ENCODE measurements around the gene CAMSAP2. TPM values are rescaled to one million over a fixed set of nuclear protein-coding genes. Genes with fewer than 3 reads are reported as not detected.

The CAMSAP2 gene
- total RNA-seq, 1 donor from 2014 or later, result 47.9 TPM

DNA sequence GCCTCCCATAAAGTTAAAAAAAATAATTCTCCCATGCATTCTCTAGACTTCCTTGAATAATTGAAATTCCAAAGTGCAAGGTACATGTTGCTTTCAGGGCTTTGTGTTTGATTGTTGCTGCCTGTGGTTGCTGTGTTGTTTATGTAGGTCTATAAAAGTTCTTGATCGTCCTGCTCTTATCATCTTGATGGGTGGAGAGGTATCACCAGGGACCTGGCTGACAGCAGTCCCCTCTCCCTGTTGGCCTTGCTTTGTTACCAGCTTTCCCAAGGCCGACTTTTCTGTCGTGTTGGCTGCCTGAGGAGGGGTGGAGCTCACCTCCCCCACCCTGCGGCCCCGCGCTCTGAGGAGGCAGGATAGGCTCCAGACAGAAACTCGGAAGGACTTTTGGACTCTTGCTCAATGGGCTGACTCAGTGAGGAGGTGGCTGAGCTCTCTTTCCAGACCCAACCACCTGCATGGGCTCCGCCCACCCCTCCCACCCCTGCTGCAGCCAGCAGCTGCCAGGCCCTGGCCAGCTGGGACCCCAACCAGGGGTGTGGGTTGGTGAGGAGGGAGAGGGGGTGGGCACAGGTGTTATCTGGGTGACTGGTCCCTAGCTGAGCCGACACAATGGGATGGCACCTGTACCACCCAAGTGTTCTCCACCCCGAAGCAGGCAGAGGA is 158.0 kb downstream of the CAMSAP2 start:
- H3K4me3 Mint-ChIP-seq, result peak overlapping the region; percentile 53
- H3K27ac Mint-ChIP-seq, result peak overlapping the region; percentile 99
- no peaks in the 10 kb centered on the region for H3K9me3 Mint-ChIP-seq
- peaks cover 9% of the 10 kb centered on the region for H3K36me3 Mint-ChIP-seq
- TF ChIP-seq, protein P1, sequence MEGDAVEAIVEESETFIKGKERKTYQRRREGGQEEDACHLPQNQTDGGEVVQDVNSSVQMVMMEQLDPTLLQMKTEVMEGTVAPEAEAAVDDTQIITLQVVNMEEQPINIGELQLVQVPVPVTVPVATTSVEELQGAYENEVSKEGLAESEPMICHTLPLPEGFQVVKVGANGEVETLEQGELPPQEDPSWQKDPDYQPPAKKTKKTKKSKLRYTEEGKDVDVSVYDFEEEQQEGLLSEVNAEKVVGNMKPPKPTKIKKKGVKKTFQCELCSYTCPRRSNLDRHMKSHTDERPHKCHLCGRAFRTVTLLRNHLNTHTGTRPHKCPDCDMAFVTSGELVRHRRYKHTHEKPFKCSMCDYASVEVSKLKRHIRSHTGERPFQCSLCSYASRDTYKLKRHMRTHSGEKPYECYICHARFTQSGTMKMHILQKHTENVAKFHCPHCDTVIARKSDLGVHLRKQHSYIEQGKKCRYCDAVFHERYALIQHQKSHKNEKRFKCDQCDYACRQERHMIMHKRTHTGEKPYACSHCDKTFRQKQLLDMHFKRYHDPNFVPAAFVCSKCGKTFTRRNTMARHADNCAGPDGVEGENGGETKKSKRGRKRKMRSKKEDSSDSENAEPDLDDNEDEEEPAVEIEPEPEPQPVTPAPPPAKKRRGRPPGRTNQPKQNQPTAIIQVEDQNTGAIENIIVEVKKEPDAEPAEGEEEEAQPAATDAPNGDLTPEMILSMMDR (IDR thresholded peaks at IDR 0.05; ENCODE audit: unreplicated experiment), result no peak
- DNase-seq (ENCODE audit: low spot score in 2 of 2, unreplicated experiment in 2 of 2), result no peak
- H3K27me3 Mint-ChIP-seq (ENCODE audit: low read depth), result no peaks in the 10 kb centered on the region
- H3K4me1 Mint-ChIP-seq, result peaks cover 66% of the 10 kb centered on the region

DNA sequence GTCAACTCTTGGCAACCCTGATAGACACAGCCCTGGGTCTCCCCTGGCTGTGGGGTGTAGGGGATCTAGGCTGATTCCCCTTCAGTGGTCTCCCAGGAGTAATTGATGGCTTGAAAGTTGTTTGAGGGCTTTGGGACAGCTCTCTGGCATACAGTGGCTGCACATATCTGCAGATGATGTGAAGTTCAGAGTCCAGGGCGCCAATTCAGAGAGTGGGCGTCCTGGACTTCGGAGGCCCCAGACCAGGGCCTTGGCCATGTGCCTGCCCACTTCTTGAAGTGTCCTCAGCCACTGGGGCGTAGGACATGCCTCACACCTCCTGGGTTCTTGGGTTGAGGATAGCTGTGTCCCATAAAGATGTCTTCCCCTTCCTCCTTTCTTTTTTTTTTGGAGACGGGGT is 158.6 kb downstream of the CAMSAP2 start:
- Mint-ChIP-seq H3K27me3 (ENCODE audit: low read depth) (no peaks in the 10 kb centered on the region), H3K9me3 (no peaks in the 10 kb centered on the region), H3K4me1 (peaks cover 63% of the 10 kb centered on the region), H3K36me3 (peaks cover 14% of the 10 kb centered on the region), H3K27ac (peak overlapping the region; percentile 77), H3K4me3 (peak overlapping the region; percentile 37)
- no peak for DNase-seq (ENCODE audit: low spot score in 2 of 2, unreplicated experiment in 2 of 2)
- TF ChIP-seq, protein P1 (IDR thresholded peaks at IDR 0.05; ENCODE audit: unreplicated experiment), result no peak

DNA sequence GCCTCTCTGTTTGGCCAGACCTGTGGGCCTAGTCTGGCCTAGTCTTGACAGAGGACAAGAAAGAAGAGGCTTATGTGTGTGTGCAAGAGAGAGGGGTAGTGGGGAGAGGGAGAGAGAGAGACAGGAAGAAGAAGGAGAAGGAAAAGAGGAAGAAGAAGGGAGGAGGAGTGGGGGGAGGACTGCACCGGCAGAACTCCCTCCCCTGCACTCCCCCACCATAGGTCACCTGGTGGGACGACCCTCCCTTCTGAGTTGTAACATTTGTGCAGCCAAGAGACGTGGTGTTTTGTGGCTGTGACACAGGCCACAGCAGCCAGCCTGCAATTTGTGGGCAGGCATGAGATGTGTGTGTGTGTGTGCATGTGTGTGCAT is 160.3 kb downstream of the CAMSAP2 start:
- DNase-seq (ENCODE audit: low spot score in 2 of 2, unreplicated experiment in 2 of 2), result no peak
- Mint-ChIP-seq H3K36me3 (peaks cover 19% of the 10 kb centered on the region), H3K9me3 (no peaks in the 10 kb centered on the region), H3K4me3 (no peak overlapping the region), H3K4me1 (peaks cover 47% of the 10 kb centered on the region), H3K27ac (peak overlapping the region; percentile 14), H3K27me3 (ENCODE audit: low read depth) (no peaks in the 10 kb centered on the region)
- TF ChIP-seq, protein P1 (IDR thresholded peaks at IDR 0.05; ENCODE audit: unreplicated experiment), result no peak

DNA sequence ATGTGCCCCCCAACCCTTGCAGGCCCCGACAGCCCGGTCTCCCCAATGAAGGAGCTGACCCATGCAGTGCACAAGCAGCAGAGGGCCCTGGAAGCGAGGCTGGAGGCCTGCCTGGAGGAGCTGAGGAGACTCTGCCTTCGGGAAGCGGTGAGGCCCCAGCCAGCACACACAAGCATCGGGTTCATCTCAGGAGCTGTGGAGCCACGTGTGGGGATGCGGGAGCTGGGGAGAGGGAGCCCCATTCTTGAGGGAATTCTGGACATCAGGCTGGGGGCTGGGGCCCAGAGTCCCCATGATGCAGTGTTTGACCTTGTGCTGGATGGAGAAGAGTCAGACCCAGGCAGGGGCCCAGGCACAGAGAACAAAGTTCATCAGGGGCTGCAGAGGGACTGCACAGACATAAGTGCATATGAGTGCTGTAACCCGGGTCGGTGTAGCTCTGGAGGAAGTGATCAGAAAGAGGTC is 160.8 kb downstream of the CAMSAP2 start:
- Mint-ChIP-seq H3K4me1 (peaks cover 42% of the 10 kb centered on the region), H3K9me3 (no peaks in the 10 kb centered on the region), H3K4me3 (no peak overlapping the region), H3K36me3 (peaks cover 19% of the 10 kb centered on the region), H3K27me3 (ENCODE audit: low read depth) (no peaks in the 10 kb centered on the region), H3K27ac (no peak overlapping the region)
- TF ChIP-seq, protein P1 (IDR thresholded peaks at IDR 0.05; ENCODE audit: unreplicated experiment), result no peak
- DNase-seq (ENCODE audit: low spot score in 2 of 2, unreplicated experiment in 2 of 2), result no peak

DNA sequence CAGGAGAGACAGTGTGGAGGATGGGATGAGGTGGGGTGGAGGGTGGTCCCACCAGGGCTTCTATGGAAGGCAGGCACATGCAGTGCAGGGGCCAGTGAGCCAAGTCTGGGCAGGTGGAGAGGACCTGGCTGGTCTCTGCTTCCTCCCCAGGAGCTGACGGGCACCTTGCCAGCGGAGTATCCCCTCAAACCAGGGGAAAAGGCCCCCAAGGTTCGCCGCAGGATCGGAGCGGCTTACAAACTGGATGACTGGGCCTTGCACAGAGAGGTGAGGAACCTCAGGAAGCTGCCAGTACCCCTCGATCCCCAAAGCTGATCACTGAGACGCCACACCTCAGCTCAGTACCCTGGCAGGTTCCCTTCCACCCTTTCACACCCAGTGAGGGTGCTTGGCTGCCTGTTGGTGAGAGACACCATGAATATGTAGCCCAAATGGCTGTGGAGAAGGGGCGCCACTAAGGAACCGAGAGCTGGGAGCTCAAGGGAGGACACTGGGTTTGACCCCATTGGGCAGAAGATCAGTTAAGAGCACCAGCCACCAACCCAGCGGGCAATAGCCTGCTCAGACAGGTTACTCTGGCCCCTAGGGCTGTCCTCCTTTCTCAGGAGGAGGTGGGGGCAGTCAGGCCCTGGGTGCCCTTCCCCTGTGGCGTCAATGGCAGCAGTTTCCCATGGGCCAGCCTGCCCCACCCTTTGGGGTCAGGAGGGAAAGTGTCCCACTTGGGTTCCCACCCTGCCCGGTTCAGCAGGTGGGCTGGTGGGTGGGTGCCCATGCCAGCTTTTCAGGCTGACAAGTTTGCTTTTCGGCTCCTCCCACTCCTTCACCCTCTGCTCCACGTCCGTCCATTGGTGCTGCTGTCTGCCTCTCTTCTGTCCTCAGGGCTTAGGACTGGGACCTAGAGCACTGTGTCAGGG is 161.5 kb downstream of the CAMSAP2 start:
- Mint-ChIP-seq H3K27ac (no peak overlapping the region), H3K4me1 (peaks cover 35% of the 10 kb centered on the region), H3K4me3 (no peak overlapping the region), H3K9me3 (no peaks in the 10 kb centered on the region), H3K27me3 (ENCODE audit: low read depth) (no peaks in the 10 kb centered on the region), H3K36me3 (peaks cover 19% of the 10 kb centered on the region)
- DNase-seq (ENCODE audit: low spot score in 2 of 2, unreplicated experiment in 2 of 2), result no peak
- TF ChIP-seq, protein P1 (IDR thresholded peaks at IDR 0.05; ENCODE audit: unreplicated experiment), result no peak
